ENCODE data around the gene KCNB1.

Gene KCNB1

DNA sequence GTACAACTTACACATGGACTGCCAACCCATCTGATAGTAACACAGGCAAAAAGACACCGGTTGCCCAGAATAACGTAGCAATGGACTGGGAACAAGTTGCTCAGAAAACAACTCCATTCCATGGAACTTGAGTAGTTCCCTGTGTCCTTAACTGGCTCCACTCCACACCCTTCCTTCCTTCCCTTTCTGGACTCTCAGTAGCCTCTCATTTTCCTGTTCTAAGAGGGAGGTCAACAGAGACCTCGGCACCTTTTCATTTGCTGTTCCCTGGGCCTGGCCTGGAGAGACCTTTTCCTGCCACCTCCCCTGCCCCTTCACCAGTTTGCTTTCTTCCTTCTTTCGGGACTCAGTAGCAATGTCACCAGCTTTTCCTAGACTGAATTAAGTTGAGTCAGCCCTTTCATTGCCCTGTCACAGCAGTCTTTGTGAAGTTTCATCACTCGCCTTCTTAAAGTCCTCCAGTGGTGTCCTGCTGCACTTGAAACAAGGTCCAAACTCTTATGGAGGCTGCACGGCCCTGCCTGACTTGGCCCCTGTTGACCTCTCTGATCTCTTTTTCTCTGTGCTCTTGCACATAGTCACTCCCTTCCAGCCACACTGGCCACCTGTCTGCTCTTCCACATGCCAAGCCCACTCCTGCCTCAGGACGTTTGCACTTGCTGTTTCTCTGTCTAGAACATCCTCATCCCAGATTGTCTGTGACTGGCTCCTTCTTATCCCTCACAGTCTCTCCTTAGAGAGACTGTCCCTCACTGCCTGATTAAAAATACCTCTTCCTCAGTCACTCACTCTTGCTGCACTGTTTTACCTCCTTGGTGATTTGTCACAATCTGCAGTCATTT is 90.8 kb downstream of the KCNB1 start:
- DNase-seq (ENCODE audit: low read depth in 2 of 2), result no peak

DNA sequence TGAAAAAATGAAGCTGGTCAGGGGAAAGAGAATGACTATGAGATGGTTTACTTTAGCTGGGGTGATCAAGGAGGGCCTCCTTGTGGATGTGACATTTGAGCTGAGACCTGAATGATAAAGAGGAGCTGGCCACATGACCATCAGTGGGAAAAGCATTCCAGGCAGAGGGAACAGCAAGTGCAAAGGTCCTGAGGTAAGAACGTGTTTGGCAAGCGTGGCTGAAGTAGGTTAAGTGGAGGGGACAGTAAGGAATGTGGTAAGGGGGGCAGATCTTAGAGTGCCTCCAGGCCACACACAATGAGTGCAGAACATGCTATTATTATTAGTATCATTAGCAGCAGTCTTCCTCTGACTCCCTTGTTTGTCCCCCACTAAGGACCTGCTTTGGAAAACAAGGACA is 92.6 kb downstream of the KCNB1 start:
- no peak for DNase-seq (ENCODE audit: low read depth in 2 of 2)

DNA sequence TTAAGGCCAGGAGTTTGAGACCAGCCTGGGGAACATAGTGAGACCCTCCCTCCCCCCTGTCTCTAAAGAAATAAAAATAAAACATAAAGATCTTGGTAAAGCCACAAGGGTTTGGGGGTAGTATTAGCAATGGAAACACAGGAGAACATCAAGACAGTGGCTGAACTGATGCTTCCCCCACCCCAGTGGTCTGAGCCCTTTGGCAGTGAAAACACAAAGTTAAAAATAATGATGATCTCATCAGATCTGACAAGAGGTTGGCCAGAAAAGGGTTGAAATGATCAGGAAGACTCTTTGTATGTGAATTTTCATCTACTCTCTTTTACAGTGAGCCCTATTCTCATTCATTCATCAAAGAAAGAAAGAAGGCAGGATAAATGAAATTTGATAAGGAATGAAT is 93.7 kb downstream of the KCNB1 start:
- DNase-seq (ENCODE audit: low read depth in 2 of 2), result no peak

DNA sequence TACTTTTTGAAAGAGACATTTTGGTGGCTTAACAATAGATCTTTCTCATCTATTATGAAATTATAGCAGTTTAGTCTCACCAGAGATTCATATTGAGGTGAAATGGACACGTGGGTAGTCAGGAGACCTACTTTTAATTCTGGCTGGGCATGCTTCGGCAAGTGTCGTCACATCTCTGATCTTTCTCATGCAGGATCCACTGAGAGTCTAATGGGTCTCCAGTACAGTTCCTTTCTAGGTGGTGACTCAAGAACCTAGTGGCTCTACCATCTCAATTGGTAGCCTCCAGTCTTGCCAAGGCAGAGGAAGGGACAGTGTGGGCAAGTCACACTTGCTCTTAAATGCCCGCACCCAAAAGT is 94.9 kb downstream of the KCNB1 start:
- DNase-seq (ENCODE audit: low read depth in 2 of 2), result no peak

DNA sequence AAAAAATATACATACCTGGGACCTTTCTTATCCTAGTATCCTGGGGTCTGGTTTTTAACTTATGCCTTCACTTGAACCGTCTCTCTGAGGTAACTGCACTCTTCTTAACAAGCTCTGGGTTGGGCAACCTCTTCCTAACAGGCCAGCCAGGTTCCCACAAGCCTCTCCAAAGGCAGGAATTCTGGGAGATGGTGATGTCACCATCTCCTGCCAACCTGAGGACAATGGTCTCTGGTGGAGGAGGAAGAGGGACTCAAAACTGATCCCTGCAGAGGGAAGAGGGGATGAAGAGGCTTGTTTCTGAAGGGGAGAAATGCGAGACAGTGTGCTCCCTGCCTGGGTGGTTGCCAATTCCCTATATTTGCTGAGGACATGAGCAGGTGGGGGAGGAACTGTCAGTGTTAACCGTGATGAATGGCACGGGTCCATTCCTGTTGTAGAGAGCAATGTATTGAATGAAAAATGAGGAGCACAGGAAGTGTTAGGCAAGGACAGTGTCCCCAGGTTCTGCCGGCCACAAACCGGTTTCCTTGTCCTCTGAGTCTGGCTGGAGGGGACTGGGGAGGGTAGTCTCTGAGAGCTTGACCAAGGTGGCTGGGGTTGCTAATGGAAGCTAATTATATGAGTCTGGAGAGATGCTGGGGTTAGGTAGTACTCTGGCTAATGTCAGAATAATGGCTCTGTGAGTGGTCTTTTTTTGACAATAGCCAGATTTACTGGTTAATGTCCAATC is 95.5 kb downstream of the KCNB1 start:
- DNase-seq (ENCODE audit: low read depth in 2 of 2), result no peak

DNA sequence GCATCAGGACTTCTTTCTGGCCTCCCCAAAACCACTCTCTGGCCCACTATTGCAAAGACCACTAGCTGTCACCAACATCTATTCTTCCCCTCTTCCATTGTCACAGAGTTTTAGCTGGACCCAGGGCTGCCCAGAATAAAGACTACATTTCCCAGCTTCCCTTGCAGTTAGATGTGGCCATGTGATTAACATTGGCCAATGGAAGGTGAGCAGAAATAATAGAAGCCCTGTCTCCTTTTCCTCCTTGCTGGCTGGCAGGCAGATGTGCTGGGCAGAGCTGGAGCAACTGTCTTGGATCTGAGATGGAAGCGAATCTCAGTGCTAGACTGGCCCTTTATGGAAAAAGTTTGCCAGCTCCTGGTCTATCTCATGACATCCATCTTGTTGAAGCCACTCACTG is 97.0 kb downstream of the KCNB1 start:
- no peak for DNase-seq (ENCODE audit: low read depth in 2 of 2)

DNA sequence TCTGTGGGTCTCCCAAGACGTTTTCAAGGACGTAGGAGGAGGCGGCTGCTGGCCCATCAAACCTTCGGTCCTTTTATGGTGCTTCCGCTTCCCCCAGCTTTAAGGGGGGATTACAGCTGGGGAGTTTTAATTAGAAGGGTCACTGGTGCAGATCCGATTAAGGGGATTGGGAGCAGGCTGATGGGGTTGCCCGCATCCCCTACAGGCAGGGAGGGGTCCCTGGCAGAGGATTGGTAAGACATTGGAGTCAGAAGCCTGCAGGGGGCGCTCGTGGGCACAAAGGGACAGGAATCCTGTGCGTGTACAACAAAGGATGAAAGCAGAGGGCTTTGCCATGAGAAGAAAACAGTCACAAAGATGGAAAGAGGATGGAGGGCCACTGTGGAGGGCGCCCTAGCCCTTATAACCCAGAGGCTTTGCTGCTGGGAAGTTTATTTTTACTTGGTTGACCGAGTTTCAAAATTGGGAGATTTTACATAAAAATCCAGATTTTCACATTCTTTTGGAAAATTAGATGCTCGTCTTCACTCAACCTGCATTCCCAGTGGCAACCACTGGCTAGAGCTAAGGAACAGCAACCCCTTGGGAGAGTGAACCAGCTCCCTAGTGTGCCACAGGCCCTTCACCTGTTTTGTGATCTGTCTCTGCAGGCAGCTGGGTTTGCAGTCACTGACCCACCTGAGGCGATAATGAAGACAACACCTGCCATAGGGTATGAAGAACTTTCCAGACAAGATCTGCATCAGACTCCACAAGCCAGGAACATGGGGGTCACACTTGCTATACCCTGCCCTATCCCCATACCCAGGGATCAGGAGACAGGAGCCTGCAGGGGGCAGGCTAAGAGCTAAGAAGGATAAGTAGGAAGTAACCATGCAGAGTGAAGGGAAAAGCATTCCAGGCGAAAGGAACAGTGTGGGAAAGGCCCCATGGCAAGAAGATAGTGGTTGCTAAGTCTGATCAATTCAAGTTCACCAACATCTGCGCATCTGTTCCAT is 97.7 kb downstream of the KCNB1 start:
- peak; percentile 61 to 75 for DNase-seq (ENCODE audit: low read depth in 2 of 2)

DNA sequence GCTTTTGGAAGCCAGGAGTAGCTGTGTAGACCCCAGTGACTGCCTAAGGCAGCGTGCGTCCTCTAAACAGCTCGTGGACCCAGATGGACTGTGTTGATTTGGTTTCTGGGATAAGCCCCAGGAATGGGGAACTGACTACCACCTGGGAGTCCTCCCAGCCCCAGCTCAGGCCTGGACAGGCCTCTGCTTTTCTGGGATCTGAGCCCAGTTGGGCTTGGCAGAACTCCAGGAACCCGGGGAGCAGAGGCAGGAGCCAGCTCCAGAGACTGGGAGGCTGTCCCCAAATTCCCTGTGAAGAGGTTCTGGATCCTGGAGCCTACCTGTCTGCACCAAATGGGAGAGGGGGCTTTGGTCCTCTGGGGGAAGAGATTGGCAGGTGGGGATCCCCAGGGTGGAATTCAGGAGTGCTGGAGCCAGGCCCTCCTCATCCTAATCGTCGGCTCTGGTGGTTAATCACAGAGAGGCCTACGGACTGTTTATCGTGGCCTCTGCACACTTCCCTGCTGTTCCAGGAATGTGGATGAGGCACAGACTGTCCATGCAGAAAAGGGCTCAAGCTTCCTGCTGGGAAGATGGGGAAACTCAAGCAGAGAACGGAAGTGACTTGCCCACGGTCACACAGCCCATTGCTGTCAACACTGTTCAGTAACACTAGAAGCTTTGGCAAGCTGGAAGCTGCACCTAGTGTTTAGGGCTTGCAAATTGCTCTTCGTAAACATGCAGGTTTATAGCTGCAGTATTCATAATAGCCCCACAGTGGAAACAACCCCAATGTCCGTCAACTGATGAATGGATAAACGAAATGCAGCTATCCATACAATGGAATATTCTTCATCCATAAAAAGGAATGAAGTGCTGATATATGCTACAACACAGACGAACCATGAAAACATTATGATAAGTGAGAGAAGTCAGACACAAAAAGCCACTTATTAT is 100.6 kb downstream of the KCNB1 start:
- no peak for DNase-seq (ENCODE audit: low read depth in 2 of 2)

DNA sequence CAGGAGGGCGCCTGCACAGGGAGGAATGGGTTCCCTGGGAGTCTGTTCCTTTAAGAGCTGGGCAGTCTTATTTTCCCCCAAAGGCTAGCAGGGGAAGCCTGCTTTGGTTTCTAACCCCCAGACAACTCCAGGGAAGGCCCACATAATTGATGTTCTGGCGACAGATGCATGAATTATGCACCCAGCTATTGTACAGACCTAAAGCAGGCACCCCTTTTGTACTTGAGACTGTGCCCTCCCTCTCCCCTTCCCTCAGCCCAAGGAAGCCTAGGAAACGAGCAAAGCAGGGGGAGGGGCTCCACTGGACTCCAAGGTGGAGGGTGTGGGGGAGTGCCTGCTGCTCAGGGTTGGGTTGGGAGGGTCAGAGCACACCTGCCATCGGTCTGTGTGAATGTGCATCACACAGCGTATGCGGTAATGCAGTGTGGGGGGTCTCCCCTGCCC is 102.1 kb downstream of the KCNB1 start:
- no peak for DNase-seq (ENCODE audit: low read depth in 2 of 2)

DNA sequence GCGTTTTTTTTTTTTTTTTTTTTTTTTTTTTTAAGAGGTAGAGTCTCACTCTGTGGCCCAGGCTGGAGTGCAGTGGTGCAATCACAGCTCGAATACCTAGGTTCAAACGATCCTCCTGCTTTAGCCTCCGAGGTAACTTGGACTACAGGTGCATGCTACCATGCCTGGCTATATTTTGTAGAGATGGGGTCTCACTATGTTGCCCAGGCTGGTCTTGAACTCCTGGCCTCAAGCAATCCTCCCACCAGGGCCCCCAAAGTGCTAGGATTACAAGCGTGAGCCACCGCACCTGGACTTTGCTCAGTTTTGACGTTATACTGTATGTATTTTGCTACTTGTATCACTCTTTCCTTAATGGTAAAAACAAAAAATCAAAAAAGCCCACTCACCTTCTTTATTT is 103.1 kb downstream of the KCNB1 start:
- no peak for DNase-seq (ENCODE audit: low read depth in 2 of 2)

DNA sequence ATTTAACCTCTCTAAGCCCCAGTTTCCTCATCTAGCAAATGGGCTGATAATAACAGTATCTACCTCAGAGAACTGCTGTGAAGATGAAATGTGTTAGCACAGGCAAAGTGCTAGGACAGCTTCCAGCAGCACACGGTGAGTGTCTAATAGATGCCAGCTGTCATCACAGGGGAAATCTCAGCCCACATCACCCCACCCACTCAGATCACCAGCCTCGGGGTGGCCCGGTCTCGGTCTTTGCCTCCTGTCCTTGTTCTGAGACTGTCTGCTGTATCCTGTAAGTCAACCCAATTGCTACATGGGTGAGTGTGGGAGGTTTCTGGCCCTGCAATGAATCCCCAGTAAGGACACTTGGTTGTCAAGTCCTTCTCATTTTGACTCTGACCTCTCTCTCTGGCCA is 105.1 kb downstream of the KCNB1 start:
- no peak for DNase-seq (ENCODE audit: low read depth in 2 of 2)

DNA sequence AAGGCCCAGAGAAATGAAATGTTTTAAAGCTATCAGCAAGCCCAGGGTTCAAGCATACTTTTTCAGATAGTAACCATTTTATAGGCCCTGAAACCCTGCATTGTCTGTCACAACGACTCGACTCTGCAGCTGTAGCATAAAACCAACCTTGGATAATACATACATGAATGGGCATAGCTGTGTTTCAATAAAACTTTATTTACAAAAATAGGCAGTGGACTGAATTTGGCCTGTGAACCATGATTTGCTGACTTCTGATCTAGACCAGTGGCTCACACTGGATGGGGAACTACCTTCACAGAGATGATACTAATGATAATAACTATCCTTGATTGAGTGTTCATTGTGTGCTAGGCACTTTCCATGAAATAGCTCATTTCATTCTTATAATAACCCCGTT is 107.3 kb downstream of the KCNB1 start:
- no peak for DNase-seq (ENCODE audit: low read depth in 2 of 2)

DNA sequence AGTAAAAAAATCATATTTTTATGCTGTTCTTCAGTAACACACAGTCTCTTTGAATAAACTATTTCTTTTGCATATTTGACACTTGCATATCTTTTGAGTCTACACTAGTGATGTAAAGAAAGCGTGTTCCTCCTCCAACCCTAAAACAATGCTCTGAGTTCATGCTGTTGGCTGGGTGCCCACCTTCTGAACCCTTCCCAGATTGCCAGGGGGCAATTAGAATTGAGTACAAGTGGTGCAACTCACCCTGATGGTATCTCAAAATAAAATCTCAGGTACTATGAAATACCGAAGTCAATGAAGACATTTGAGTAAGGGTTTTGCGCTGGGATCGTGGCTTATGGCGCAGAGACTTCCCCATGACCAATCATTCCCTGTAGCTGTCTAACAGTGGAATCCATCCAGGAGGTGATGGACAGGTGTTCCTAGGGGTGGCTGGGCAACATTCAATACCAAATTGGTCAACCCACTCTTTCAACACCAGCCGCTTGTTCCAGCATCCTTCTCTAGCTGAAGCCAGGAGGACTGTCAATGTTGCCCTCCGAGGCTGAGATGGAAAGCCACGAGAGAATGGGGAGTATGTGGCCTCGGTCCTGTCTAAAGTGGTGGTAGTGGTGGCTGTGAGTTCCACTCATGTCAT is 110.3 kb downstream of the KCNB1 start:
- DNase-seq (ENCODE audit: low read depth in 2 of 2), result no peak

DNA sequence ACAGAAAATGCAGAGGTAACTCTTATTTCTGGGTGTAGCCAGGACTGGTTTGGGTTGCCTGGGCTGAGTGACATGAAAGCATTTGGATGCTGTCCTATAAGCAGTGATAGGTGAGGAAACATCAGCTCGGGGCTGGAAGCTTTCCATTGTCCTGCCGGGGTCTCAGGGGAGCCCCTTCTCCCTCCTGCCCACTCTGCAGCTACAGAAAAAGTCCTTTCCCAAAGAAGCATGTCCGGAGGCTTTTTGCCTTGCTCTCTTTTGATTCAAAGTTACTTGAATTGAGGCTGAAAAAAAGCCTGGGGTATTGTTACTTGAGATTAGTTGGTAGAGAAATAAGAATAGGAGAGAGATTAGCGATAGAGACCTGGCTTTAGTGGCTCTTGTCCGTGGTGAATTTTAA is 113.9 kb downstream of the KCNB1 start:
- no peak for DNase-seq (ENCODE audit: low read depth in 2 of 2)

DNA sequence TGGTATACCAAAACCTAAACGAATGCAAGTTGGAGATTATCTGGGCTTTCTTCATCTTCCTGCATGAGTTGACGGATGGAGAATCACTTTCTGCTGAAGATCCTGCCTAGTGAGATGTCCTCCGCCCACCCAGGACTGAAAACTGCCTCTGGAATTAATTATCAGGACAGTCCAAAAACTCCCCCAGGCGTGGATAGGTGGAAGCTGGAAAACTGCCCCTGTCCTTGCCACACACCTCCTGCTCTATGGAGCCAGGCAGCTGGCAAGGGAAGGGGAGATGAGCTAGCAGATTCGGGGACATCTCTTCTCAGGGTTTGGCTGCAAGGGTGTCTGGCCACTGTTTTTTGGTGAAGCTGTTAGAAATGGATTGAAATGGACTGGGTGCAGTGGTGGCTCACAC is 115.4 kb downstream of the KCNB1 start:
- DNase-seq (ENCODE audit: low read depth in 2 of 2), result no peak

DNA sequence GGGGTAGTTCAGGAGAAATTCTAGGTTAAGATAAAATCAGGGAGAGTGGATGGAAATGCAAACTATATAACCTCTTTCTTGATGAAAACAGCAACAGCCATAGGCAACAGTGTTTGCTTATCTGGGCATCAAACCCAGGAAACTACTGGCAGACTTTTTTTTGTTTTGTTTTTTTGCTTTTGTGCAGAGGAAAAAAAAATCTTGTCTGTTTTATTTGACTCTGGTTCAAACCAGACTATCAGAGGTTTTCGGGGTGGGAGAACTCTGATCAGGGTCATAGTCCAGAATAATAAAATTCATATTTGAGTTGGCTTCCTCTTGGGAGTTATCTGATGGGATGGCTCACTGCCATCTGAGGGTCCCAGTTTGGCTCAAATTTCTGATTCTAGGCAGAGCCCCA is 115.8 kb downstream of the KCNB1 start:
- no peak for DNase-seq (ENCODE audit: low read depth in 2 of 2)

DNA sequence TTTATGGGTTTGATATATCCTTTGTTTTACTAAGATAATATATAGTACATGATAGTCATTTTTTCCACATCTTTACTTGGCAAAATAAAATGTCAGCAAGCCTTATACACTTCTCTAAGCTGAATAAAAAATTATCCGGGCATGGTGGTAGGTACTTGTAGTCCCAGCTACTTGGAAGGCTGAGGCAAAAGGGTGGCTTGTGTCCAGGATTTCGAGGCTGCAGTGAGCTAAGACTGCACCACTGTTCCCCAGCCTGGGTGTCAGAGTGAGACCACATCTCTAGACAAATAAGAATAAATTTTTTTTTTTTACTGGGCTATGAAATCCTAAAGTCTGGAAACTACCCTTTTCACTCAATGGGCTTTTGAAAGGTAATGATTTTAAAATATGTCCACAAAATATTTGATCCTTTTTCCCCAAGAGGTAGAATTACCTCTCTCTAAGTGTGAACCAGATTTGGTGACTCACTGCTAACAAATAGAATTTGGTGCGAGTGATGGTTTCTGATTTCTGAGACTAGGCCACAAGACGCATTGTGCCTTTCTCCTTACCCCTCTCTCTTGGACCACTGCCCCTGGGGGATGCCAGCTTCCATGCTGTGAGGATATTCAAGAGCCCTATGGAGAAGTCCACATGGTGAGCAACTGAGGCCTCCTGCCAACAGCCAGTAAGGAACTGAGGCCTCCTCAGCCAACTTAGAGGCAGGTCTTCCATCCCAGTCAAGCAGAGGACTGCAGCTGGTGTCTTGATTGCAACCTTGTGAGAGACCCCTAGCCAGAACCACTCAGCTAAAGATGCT is 120.4 kb downstream of the KCNB1 start:
- no peak for DNase-seq (ENCODE audit: low read depth in 2 of 2)

DNA sequence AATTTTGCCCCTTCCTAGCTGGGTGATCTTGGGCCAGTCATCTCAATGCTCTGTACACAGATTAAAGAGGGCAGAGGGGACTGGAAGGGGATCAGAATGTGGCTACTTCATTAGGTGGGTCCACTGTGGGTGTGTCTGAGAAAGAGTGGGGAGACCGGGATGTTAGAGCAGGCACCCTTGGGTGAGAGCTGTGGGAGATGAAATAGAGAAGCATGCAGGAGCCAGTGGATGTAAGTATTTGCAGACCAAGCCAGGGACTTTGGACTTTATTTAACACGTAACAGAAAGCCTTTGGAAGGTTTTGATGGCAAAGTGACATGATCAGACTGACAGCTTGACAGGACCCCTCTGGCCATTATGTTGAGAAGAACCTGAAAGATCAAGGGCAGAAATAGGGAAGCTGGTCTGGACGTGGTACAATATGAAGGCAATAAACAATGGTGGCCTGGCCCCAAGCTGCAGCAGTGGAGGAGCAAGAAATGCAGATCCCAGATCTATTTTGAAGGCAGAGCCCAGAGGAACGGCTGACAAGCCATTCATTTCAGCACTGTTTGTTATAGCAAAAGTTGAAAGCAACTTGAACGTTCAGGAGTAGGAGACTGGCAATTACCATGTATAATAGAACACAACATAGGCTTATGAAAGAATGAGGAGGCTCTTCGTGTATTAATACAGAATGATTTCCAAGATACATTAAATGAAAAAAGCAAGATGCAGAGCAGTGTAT is 122.1 kb downstream of the KCNB1 start:
- no peak for DNase-seq (ENCODE audit: low read depth in 2 of 2)

DNA sequence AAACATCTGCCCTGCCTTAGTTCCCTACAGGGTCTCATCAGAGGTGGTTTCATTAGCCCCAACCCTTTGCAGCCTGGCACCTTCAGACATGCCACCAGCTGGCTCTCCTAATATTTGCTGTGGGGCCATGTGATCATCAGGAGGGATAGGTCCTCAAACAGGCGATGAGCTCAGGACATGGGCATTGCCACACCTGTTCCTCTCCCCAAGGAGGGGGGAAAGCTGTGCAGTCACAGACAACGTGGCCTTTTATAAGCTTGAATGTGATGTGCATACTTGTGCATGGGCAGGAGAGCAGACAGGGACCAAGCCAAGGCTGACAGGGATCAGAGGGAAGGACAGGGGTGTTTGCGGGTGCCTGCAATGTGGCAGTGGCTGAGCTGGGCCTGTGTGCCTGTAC is 125.8 kb downstream of the KCNB1 start:
- no peak for DNase-seq (ENCODE audit: low read depth in 2 of 2)
